ENCODE data around the gene UBAC2. TPM values are rescaled to one million over a fixed set of nuclear protein-coding genes. Genes with fewer than 3 reads are reported as not detected.

UBAC2 gene
- total RNA-seq, 4 donors from 2014 or later, result 41.8 to 51.0 (median 45.5) TPM

GRCh38 chr13:99363949-99364348 is 163.3 kb downstream of the UBAC2 start:
- ATAC-seq (ENCODE audit: low FRiP score), result no peak
- TF ChIP-seq CTCF (IDR thresholded peaks at IDR 0.05), result no peak
- no peak for DNase-seq (ENCODE audit: low spot score)

- no peak for TF ChIP-seq CTCF (IDR thresholded peaks at IDR 0.05)
- ATAC-seq (ENCODE audit: low FRiP score), result no peak
These were observed 165.7 kb downstream of the UBAC2 start for GRCh38 chr13:99366075-99366987.

GRCh38 chr13:99367106-99367616 is 166.5 kb downstream of the UBAC2 start:
- DNase-seq (ENCODE audit: low spot score) (no peak), ATAC-seq (ENCODE audit: low FRiP score) (no peak)
- TF ChIP-seq CTCF (IDR thresholded peaks at IDR 0.05), result no peak

More at GRCh38 chr13:99366075-99366987, 165.7 kb downstream of the UBAC2 start:
- DNase-seq (ENCODE audit: low spot score), result no peak

GRCh38 chr13:99367663-99368448 is 167.2 kb downstream of the UBAC2 start:
- DNase-seq (ENCODE audit: low spot score) (no peak), ATAC-seq (ENCODE audit: low FRiP score) (no peak)
- no peak for TF ChIP-seq CTCF (IDR thresholded peaks at IDR 0.05)

- ATAC-seq (ENCODE audit: low FRiP score) (no peak), DNase-seq (ENCODE audit: low spot score) (no peak)
- TF ChIP-seq CTCF (IDR thresholded peaks at IDR 0.05), result no peak
These were observed 170.0 kb downstream of the UBAC2 start for GRCh38 chr13:99370481-99371275.

GRCh38 chr13:99371956-99372355 is 171.3 kb downstream of the UBAC2 start:
- no peak for ATAC-seq (ENCODE audit: low FRiP score)
- DNase-seq (ENCODE audit: low spot score), result no peak
- TF ChIP-seq CTCF (IDR thresholded peaks at IDR 0.05), result no peak

All from omental fat pad (tissue), 4 donors.